ENCODE data around the gene WIF1.

DNA sequence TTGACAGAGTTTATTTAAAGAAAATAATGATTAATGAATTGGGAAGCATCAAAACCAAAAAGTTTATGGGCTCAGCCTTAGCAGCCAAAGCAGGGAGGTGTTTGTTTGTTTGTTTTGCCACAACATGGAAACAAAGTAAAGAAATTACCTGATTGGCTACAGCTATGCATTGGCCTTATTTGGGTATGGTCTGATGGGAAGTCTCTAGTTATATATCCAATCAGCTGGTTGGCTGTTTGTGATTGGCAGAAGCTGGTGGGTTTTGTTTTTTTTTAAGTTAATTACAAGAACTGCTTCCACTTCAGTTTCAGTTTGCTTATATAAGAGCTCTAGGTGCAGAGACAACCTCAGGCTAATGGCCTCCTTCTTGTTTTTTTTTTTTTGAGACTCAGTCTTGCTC lies 43.7 kb upstream of the WIF1 start:
- no peak for TF ChIP-seq BHLHE40 (IDR thresholded peaks at IDR 0.05; ENCODE audit: low read depth, low read length)
- TF ChIP-seq, protein P1, sequence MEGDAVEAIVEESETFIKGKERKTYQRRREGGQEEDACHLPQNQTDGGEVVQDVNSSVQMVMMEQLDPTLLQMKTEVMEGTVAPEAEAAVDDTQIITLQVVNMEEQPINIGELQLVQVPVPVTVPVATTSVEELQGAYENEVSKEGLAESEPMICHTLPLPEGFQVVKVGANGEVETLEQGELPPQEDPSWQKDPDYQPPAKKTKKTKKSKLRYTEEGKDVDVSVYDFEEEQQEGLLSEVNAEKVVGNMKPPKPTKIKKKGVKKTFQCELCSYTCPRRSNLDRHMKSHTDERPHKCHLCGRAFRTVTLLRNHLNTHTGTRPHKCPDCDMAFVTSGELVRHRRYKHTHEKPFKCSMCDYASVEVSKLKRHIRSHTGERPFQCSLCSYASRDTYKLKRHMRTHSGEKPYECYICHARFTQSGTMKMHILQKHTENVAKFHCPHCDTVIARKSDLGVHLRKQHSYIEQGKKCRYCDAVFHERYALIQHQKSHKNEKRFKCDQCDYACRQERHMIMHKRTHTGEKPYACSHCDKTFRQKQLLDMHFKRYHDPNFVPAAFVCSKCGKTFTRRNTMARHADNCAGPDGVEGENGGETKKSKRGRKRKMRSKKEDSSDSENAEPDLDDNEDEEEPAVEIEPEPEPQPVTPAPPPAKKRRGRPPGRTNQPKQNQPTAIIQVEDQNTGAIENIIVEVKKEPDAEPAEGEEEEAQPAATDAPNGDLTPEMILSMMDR (conservative IDR thresholded peaks at IDR 0.05; ENCODE audit: low read depth, low read length) = no peak

Data from IMR-90 (cell line).